Measurements from ENCODE around the gene BSG. TPM values are rescaled to one million over a fixed set of nuclear protein-coding genes. Genes with fewer than 3 reads are reported as not detected.

BSG gene
- polyA plus RNA-seq, 1 donor from 2014 or later = 209 TPM

DNA sequence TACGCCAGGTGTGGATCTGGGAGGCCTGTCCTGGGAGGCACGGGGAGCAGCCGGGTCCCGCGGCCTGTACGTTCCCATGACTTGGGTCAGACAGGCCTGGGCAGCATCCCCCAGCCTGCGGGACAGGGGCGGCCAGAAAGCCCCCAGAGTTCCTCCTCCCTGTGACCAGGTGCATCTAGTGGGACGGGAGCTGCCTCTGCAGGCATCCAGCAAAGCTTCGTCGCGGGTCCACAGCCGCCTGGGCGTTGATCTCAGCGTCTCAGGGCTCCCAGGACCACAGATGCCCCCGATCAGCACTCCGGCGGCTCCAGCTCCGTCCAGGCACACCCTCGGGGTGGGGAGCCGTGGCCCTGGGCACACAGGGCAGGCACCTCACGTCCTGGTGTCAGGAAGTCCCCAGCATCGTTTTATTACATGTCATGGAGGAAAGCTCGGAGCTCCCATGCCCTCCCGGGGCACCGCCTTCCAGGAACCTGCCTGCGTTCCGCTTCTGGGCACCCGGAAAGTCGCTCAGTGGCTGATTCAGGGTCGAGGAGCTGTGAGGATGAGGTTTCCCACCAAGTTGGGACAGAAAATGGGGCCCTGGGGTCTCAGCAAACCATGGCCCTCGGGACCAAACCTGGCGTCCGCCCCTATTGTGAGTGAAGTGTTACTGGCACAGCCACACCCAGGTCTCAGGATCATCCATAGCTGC, 30.1 kb upstream of the BSG start:
- no peaks in the 10 kb centered on the region for H4K20me1 ChIP-seq (ENCODE audit: insufficient read depth)
- no peak overlapping the region for H3K4me3 ChIP-seq (ENCODE audit: low read length)
- H3K27me3 ChIP-seq (ENCODE audit: insufficient read depth, low read depth, low read length) = no peaks in the 10 kb centered on the region
- H3K4me2 ChIP-seq (ENCODE audit: low read length) = no peak overlapping the region
- H3K27ac ChIP-seq (ENCODE audit: low read length) = no peak overlapping the region
- no peaks in the 10 kb centered on the region for H3K9me3 ChIP-seq (ENCODE audit: low read length)
- H3K79me2 ChIP-seq (replicated peaks; ENCODE audit: insufficient read depth, low read length) = no peaks in the 10 kb centered on the region
- no peaks in the 10 kb centered on the region for H3K9me2 ChIP-seq (ENCODE audit: insufficient read depth, low read length)
- H3K36me3 ChIP-seq (ENCODE audit: insufficient read depth, low read length) = no peaks in the 10 kb centered on the region
- no peak overlapping the region for H2AFZ ChIP-seq (ENCODE audit: low read depth, low read length)
- no peaks in the 10 kb centered on the region for H3F3A ChIP-seq (ENCODE audit: insufficient read depth, low read length, poor library complexity, severe bottlenecking)
- TF ChIP-seq POLR2AphosphoS5 (IDR thresholded peaks at IDR 0.05) = no peak
- TF ChIP-seq, protein P1, sequence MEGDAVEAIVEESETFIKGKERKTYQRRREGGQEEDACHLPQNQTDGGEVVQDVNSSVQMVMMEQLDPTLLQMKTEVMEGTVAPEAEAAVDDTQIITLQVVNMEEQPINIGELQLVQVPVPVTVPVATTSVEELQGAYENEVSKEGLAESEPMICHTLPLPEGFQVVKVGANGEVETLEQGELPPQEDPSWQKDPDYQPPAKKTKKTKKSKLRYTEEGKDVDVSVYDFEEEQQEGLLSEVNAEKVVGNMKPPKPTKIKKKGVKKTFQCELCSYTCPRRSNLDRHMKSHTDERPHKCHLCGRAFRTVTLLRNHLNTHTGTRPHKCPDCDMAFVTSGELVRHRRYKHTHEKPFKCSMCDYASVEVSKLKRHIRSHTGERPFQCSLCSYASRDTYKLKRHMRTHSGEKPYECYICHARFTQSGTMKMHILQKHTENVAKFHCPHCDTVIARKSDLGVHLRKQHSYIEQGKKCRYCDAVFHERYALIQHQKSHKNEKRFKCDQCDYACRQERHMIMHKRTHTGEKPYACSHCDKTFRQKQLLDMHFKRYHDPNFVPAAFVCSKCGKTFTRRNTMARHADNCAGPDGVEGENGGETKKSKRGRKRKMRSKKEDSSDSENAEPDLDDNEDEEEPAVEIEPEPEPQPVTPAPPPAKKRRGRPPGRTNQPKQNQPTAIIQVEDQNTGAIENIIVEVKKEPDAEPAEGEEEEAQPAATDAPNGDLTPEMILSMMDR (IDR thresholded peaks at IDR 0.05; ENCODE audit: poor library complexity, severe bottlenecking) = no peak
- TF ChIP-seq RAD21 (conservative IDR thresholded peaks at IDR 0.05) = no peak
- H3K9ac ChIP-seq (ENCODE audit: low read length) = no peak overlapping the region

DNA sequence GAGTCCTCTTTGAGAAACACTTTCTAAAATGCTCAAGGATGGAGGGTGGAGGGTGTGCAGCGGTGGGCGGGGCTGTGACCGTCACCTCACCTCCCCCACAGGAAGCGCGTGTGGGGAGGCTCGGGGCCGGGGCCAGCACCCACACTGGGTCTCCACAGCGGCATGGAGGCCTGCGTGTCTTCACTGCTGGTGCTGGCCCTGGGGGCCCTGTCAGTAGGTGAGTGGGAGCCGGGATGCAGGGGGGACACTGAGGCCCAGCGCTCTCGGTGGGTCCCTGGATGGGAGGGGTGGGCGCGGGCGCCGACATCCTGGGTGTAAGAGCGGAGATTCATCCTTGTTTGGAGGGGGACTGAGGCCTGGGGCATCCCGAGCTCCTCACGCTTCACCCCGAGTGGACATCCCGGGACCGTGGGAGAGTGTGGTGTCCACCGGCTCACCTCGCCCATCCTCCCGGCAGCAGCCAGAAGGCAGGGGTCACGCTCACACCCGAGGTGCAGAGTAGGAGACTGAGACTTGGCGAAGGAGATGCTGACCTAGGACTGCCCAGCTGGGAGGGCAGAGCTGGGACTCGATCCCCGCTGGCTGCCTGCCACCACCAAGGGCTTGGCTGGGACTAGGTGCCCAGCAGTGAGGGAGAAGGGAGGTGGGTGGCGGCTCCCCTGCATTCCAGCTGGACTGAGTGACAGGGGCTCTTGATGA, 28.3 kb upstream of the BSG start, which contains the start of gene GZMM:
Gene GZMM, plus strand, starts transcription at position 144 of the 699 bp plus-strand sequence. Its CDS starts 19 bp downstream, at position 163.
- no peaks in the 10 kb centered on the region for H3K9me3 ChIP-seq (ENCODE audit: low read length)
- no peak within 1 kb of the TSS for H3K9ac ChIP-seq (ENCODE audit: low read length)
- no peaks in the 10 kb centered on the region for H4K20me1 ChIP-seq (ENCODE audit: insufficient read depth)
- H3K36me3 ChIP-seq (ENCODE audit: insufficient read depth, low read length) = no peaks in the 10 kb centered on the region
- no peaks in the 10 kb centered on the region for H3K9me2 ChIP-seq (ENCODE audit: insufficient read depth, low read length)
- H2AFZ ChIP-seq (ENCODE audit: low read depth, low read length) = no peak within 1 kb of the TSS
- H3F3A ChIP-seq (ENCODE audit: insufficient read depth, low read length, poor library complexity, severe bottlenecking) = no peaks in the 10 kb centered on the region
- no peak within 1 kb of the TSS for H3K4me2 ChIP-seq (ENCODE audit: low read length)
- no peak for TF ChIP-seq POLR2AphosphoS5 (IDR thresholded peaks at IDR 0.05)
- no peak for TF ChIP-seq RAD21 (conservative IDR thresholded peaks at IDR 0.05)
- no peak for TF ChIP-seq MXI1 (conservative IDR thresholded peaks at IDR 0.05; ENCODE audit: poor library complexity, severe bottlenecking)
- TF ChIP-seq EZH2 (IDR thresholded peaks at IDR 0.05; ENCODE audit: borderline replicate concordance, insufficient read depth, low read length, poor library complexity, severe bottlenecking) = no peak
- TF ChIP-seq, protein P1 (IDR thresholded peaks at IDR 0.05; ENCODE audit: poor library complexity, severe bottlenecking) = no peak
- no peak for TF ChIP-seq EP300 (conservative IDR thresholded peaks at IDR 0.05; ENCODE audit: poor library complexity, severe bottlenecking)
- no peak for TF ChIP-seq TAF1 (IDR thresholded peaks at IDR 0.05; ENCODE audit: low read depth)
- no peak for TF ChIP-seq SMC3 (conservative IDR thresholded peaks at IDR 0.05; ENCODE audit: poor library complexity)
- TF ChIP-seq, protein P2, sequence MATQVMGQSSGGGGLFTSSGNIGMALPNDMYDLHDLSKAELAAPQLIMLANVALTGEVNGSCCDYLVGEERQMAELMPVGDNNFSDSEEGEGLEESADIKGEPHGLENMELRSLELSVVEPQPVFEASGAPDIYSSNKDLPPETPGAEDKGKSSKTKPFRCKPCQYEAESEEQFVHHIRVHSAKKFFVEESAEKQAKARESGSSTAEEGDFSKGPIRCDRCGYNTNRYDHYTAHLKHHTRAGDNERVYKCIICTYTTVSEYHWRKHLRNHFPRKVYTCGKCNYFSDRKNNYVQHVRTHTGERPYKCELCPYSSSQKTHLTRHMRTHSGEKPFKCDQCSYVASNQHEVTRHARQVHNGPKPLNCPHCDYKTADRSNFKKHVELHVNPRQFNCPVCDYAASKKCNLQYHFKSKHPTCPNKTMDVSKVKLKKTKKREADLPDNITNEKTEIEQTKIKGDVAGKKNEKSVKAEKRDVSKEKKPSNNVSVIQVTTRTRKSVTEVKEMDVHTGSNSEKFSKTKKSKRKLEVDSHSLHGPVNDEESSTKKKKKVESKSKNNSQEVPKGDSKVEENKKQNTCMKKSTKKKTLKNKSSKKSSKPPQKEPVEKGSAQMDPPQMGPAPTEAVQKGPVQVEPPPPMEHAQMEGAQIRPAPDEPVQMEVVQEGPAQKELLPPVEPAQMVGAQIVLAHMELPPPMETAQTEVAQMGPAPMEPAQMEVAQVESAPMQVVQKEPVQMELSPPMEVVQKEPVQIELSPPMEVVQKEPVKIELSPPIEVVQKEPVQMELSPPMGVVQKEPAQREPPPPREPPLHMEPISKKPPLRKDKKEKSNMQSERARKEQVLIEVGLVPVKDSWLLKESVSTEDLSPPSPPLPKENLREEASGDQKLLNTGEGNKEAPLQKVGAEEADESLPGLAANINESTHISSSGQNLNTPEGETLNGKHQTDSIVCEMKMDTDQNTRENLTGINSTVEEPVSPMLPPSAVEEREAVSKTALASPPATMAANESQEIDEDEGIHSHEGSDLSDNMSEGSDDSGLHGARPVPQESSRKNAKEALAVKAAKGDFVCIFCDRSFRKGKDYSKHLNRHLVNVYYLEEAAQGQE (IDR thresholded peaks at IDR 0.05; ENCODE audit: borderline replicate concordance) = no peak
- H3K79me2 ChIP-seq (replicated peaks; ENCODE audit: insufficient read depth, low read length) = no peaks in the 10 kb centered on the region
- H3K4me3 ChIP-seq (ENCODE audit: low read length) = no peak within 1 kb of the TSS
- H3K27ac ChIP-seq (ENCODE audit: low read length) = no peak within 1 kb of the TSS
- no peaks in the 10 kb centered on the region for H3K27me3 ChIP-seq (ENCODE audit: insufficient read depth, low read depth, low read length)

All from neural cell (in vitro differentiated cells).